HEK293T (cell line): ENCODE measurements around the gene TAOK1.

Source experiments
- CTBP1 ChIP-seq: fragments of 450-650 bp; IDR thresholded peaks from 2 replicates; pipeline ENCODE4 v1.6.1; 2016; ENCODE audit warnings: borderline replicate concordance
- FOXK2 ChIP-seq: fragments of 450-650 bp; IDR thresholded peaks from 2 replicates; pipeline ENCODE4 v1.6.1; 2016; ENCODE audit warnings: mild to moderate bottlenecking
- FOXM1 ChIP-seq: fragments of 450-650 bp; IDR thresholded peaks from 2 replicates; pipeline ENCODE4 v1.6.1; 2017; ENCODE audit warnings: mild to moderate bottlenecking, borderline replicate concordance
- HDGF ChIP-seq: fragments of 450-650 bp; IDR thresholded peaks from 2 replicates; pipeline ENCODE4 v1.6.1; 2017; ENCODE audit warnings: antibody characterized with exemption, borderline replicate concordance
- L3MBTL2 ChIP-seq: fragments of 450-650 bp; conservative IDR thresholded peaks from 2 replicates; pipeline ENCODE4 v1.6.1; 2016; ENCODE audit warnings: mild to moderate bottlenecking
- LEF1 ChIP-seq: fragments of 450-650 bp; IDR thresholded peaks from 2 replicates; pipeline ENCODE4 v1.6.1; 2017; ENCODE audit warnings: mild to moderate bottlenecking, borderline replicate concordance
- NFRKB ChIP-seq: fragments of 450-650 bp; IDR thresholded peaks from 2 replicates; pipeline ENCODE4 v1.6.1; 2016; ENCODE audit warnings: mild to moderate bottlenecking, moderate library complexity
- SP1 ChIP-seq: fragments of 450-650 bp; IDR thresholded peaks from 2 replicates; pipeline ENCODE4 v1.6.1; 2017
- SUZ12 ChIP-seq: fragments of 450-650 bp; IDR thresholded peaks from 2 replicates; pipeline ENCODE4 v1.6.1; 2016; ENCODE audit warnings: mild to moderate bottlenecking
- TARDBP ChIP-seq: fragments of 450-650 bp; IDR thresholded peaks from 2 replicates; pipeline ENCODE4 v1.6.1; 2016
- TF ChIP-seq, protein P1 (sequence below): fragments of 450-650 bp; IDR thresholded peaks from 2 replicates; pipeline ENCODE4 v1.6.1; 2016

DNA sequence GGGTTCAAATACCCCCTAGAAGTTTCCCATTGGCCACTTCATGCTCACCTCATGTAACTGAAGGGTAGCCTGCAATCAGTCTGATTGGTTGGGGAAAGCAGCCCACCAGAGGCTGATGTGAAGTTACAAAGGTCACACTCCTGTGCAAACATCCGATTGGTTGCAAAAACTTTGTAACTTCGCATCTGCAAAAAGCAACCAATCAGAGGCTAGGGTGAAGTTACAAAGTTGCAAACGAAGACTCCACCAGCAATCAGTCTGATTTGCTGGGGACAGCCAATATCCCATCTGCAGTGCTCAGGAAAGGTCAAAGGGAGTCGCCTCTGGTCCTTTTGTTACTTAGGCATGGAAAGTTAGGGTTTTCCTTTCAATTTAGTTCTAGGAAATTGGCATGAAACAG, 40.1 kb downstream of the TAOK1 start:
- TF ChIP-seq SP1 (no peak), TARDBP (no peak), SUZ12 (no peak), LEF1 (no peak), FOXK2 (no peak), L3MBTL2 (no peak), FOXM1 (no peak), NFRKB (no peak), CTBP1 (no peak), HDGF (no peak)
- TF ChIP-seq, protein P1, sequence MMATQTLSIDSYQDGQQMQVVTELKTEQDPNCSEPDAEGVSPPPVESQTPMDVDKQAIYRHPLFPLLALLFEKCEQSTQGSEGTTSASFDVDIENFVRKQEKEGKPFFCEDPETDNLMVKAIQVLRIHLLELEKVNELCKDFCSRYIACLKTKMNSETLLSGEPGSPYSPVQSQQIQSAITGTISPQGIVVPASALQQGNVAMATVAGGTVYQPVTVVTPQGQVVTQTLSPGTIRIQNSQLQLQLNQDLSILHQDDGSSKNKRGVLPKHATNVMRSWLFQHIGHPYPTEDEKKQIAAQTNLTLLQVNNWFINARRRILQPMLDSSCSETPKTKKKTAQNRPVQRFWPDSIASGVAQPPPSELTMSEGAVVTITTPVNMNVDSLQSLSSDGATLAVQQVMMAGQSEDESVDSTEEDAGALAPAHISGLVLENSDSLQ = no peak
